Measurements from ENCODE around the gene DCTPP1.

The DCTPP1 gene

GRCh38 chr16:30383521-30383920, 46.3 kb downstream of the DCTPP1 start:
- ATAC-seq: no peak
- TF ChIP-seq TSHZ2 (CRISPR knock-in tag; IDR thresholded peaks at IDR 0.05) (no peak), ZC3H10 (CRISPR knock-in tag; IDR thresholded peaks at IDR 0.05) (no peak), GLIS3 (CRISPR knock-in tag; IDR thresholded peaks at IDR 0.05) (no peak)

GRCh38 chr16:30382111-30382881, 47.5 kb downstream of the DCTPP1 start, which contains the start of gene SEPTIN1:
Gene SEPTIN1 (minus strand): TSS chr16:30382561. CDS start chr16:30382542, 19 bp downstream.
- no peak for ATAC-seq
- TF ChIP-seq ZC3H10 (CRISPR knock-in tag; IDR thresholded peaks at IDR 0.05): no peak

- TF ChIP-seq SNAI2 (CRISPR knock-in tag; IDR thresholded peaks at IDR 0.05) (no peak), ZNF565 (CRISPR knock-in tag; conservative IDR thresholded peaks at IDR 0.05; ENCODE audit: low read depth) (no peak), ISL1 (CRISPR knock-in tag; IDR thresholded peaks at IDR 0.05) (no peak), CSDC2 (CRISPR knock-in tag; IDR thresholded peaks at IDR 0.05) (no peak), TCF4 (CRISPR knock-in tag; IDR thresholded peaks at IDR 0.05; ENCODE audit: borderline replicate concordance) (no peak), ARNTL (CRISPR knock-in tag; IDR thresholded peaks at IDR 0.05; ENCODE audit: borderline replicate concordance, low read depth) (no peak), ZFP3 (CRISPR knock-in tag; IDR thresholded peaks at IDR 0.05) (no peak), POU6F1 (CRISPR knock-in tag; IDR thresholded peaks at IDR 0.05; ENCODE audit: borderline replicate concordance, low read depth) (no peak), PATZ1 (CRISPR knock-in tag; IDR thresholded peaks at IDR 0.05; ENCODE audit: borderline replicate concordance) (no peak), ZFP30 (CRISPR knock-in tag; IDR thresholded peaks at IDR 0.05) (no peak), RARB (CRISPR knock-in tag; IDR thresholded peaks at IDR 0.05) (no peak), ZNF70 (CRISPR knock-in tag; IDR thresholded peaks at IDR 0.05) (no peak), CREB5 (CRISPR knock-in tag; IDR thresholded peaks at IDR 0.05; ENCODE audit: low read depth) (no peak), TOX (CRISPR knock-in tag; IDR thresholded peaks at IDR 0.05; ENCODE audit: borderline replicate concordance) (no peak)
- no peak for ATAC-seq
Measured at GRCh38 chr16:30381291-30382041, 48.4 kb downstream of the DCTPP1 start.

- TF ChIP-seq POU6F1 (CRISPR knock-in tag; IDR thresholded peaks at IDR 0.05; ENCODE audit: borderline replicate concordance, low read depth) (no peak), CREB5 (CRISPR knock-in tag; IDR thresholded peaks at IDR 0.05; ENCODE audit: low read depth) (no peak), CSDC2 (CRISPR knock-in tag; IDR thresholded peaks at IDR 0.05) (no peak), ISL1 (CRISPR knock-in tag; IDR thresholded peaks at IDR 0.05) (no peak), TCF4 (CRISPR knock-in tag; IDR thresholded peaks at IDR 0.05; ENCODE audit: borderline replicate concordance) (no peak), ZNF70 (CRISPR knock-in tag; IDR thresholded peaks at IDR 0.05) (no peak), TOX (CRISPR knock-in tag; IDR thresholded peaks at IDR 0.05; ENCODE audit: borderline replicate concordance) (no peak), PPARA (CRISPR knock-in tag; IDR thresholded peaks at IDR 0.05; ENCODE audit: borderline replicate concordance) (no peak), RARB (CRISPR knock-in tag; IDR thresholded peaks at IDR 0.05) (no peak), PATZ1 (CRISPR knock-in tag; IDR thresholded peaks at IDR 0.05; ENCODE audit: borderline replicate concordance) (no peak), ESRRG (CRISPR knock-in tag; IDR thresholded peaks at IDR 0.05) (no peak), ZFP30 (CRISPR knock-in tag; IDR thresholded peaks at IDR 0.05) (no peak), ZNF8 (CRISPR knock-in tag; IDR thresholded peaks at IDR 0.05) (no peak), GLIS3 (CRISPR knock-in tag; IDR thresholded peaks at IDR 0.05) (no peak), ARNTL (CRISPR knock-in tag; IDR thresholded peaks at IDR 0.05; ENCODE audit: borderline replicate concordance, low read depth) (no peak)
Measured at GRCh38 chr16:30380803-30381208, 49.0 kb downstream of the DCTPP1 start.

More at GRCh38 chr16:30380803-30381208, 49.0 kb downstream of the DCTPP1 start:
- ATAC-seq: no peak
